ENCODE data around the gene ATMIN.

The ATMIN gene

DNA sequence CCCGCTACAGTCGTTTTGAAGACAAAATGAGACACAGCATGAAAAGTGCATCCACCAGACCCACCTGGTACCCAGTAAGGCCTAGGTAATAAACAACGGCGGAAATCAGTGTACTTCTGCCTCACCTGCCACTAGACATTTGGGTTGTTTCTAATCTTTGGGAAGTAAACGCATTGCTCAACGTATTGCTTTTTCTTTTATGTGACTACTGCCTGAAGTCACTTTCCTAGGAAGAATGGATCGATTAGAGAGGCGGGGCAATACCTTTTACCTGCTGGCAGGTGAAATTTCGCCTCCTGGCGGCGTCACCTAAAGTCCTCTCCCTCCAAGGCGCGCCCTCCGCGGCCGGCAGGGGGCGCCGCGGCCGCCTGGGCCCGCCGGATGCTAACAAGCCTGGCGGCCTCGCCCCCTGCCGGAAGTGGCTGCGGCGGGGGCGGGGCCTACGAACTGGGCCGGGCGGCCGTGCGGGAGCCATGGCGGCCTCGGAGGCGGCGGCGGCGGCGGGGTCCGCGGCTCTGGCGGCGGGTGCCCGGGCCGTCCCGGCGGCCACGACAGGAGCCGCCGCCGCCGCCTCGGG lies at the start of gene ATMIN:
ATMIN (plus strand) TSS at position 445 of the 577 bp plus-strand sequence; CDS start at position 474, 29 bp downstream.
- peak; percentile 90 for DNase-seq (ENCODE audit: low spot score)

DNA sequence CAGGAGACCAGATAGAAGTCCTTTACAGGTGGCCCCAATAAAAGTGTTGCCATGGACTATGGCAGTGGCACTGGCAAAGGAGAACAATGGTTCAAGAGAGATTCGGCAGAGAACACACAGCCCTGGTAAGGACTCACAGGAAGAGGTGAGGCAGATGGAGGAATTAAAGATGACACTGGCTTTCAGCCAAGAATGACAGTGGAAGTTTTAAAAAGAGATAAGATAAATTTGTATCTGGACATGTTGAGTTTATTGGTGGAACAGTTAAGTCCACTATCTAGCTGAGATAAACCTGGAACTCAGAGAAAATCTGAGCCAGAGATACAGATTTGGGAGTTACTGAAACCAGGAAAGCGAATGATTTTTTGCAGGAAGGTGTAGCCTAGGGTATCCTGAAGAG lies 49.1 kb upstream of the ATMIN start:
- no peak for DNase-seq (ENCODE audit: low spot score)

DNA sequence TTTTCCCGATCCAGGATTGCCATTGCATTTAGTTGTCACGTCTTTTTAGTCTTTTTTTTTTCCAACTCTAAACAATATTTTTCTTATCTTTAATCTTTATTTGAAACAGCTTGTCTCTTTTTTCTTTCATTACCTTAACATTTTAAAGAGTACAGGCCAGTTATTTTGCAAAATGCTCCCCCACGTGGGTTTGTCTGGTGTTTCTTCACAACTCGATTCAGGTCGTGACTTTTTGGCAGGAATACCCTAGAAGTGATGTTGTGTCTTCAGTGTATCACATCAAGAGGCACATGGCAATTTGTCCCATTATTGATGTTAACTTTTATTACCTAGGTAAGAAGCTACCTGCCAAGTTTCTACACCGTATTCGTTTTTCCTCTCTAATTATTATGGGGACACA lies 46.9 kb upstream of the ATMIN start:
- DNase-seq (ENCODE audit: low spot score): no peak

- DNase-seq (ENCODE audit: low spot score): no peak
Observed at GRCh38 chr16:80989801-80990200, 45.8 kb upstream of the ATMIN start.

GRCh38 chr16:80990577-80990976 lies 45.1 kb upstream of the ATMIN start:
- DNase-seq (ENCODE audit: low spot score): no peak

DNA sequence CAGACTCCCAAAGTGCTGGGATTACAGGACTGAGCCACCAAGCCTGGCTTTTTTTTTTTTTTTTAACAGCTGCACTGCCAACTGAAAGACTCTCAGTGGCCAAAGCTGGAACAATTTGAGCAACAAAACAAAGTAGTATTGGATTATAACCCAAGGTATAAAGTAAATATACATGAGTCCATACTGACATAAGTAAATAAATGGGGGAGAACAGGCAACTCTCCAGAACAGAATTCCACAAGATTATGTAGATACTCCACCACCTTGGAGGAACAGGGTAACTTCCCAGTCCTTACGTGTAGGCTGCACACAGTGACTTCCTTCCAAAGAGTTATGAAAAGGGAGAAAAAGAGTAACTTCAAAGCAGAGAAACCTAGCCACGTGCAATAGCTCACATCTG lies 44.7 kb upstream of the ATMIN start:
- DNase-seq (ENCODE audit: low spot score): no peak

GRCh38 chr16:80991792-80992430 lies 43.7 kb upstream of the ATMIN start:
- DNase-seq (ENCODE audit: low spot score): no peak

DNA sequence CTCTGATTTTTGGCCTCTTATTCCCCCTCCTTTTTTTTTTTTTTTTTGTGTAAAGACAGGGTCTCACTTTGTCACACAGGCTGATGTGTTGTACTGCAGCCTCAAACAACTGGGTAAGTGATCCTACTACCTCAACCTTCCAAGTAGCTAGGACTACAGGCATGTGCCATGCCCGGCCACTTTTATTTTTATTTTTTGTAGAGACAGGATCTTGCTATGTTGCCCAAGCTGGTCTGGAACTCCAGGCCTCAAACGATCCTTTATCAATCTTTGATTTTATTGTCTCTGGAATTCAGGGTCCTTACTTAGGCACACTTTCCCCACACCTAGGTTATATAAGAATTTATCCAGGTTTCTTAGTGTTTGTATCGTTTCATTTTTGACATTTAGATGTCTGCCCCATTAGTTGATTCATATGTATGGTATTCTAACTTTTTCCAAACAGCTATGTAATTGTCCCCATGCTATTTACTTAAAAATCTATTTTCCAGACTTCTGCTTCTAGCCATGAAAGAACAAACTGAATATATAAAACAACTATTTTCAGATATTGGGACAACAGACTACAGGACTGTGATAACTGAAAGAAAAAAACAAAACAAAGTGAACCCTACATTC lies 42.9 kb upstream of the ATMIN start:
- no peak for DNase-seq (ENCODE audit: low spot score)

DNA sequence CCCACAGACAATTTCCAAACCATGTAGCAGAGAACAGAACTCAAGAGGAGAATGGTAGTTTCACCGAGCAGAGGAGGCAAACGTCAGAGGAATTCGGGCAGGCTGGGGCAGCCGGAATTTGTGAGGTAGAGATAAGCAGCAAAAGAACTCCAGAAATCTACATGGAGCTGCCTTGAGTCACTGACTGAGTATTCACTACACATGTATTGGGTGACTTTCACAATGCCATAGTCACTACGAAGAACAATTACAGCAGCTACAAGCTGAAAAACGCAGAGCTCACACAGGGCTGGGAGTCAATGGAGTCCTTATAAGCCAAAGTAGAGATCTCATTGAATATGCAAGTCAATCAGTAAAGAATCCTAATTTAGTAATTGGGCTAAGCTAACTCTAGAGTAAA lies 42.3 kb upstream of the ATMIN start:
- no peak for DNase-seq (ENCODE audit: low spot score)

- DNase-seq (ENCODE audit: low spot score): no peak
Observed at GRCh38 chr16:80993834-80994233, 41.8 kb upstream of the ATMIN start.

DNA sequence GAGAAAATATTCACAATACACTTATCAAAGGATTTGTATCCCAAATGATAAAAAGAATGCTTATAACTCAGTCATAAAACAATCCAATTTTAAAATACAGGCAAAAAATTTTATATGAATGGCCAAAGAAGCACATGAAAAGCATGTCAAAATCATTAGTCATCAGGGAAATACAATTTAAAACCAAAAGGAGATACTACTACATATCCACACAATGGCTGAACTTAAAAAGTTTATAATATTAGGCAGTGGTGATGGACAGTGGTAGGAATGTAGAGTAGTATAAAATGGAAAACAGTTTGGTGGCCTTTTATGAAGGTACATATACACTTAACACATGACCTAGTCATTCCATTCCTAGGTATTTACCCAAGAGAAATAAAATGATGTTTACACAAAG lies 41.2 kb upstream of the ATMIN start:
- no peak for DNase-seq (ENCODE audit: low spot score)

DNA sequence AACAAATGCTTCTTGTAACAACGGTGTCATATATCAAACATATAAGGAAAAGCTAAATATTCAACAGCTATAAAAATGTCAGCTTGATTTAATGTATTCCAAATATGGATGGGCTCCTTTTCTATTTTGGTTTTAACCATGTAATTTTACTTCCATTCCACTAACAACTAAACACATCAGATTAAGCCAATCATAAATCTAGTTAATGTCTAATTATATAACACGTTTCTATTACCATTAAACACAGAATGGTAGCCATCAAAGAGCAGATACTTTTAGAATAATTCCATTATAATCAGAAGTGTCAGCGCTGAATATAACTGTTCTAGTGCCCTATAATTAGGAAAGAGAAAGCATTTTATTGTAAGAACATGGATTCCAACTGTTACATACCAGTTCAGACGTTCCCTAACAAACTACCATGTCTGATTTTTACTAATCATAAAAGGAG lies 38.9 kb upstream of the ATMIN start:
- no peak for DNase-seq (ENCODE audit: low spot score)

GRCh38 chr16:80997139-80997798 lies 38.4 kb upstream of the ATMIN start:
- peak; percentile 63 for DNase-seq (ENCODE audit: low spot score)

- no peak for DNase-seq (ENCODE audit: low spot score)
Observed at GRCh38 chr16:80997964-80998620, 37.5 kb upstream of the ATMIN start.

GRCh38 chr16:81000873-81001272 lies 34.8 kb upstream of the ATMIN start:
- DNase-seq (ENCODE audit: low spot score): no peak

GRCh38 chr16:81001330-81001729 lies 34.3 kb upstream of the ATMIN start:
- DNase-seq (ENCODE audit: low spot score): no peak

DNA sequence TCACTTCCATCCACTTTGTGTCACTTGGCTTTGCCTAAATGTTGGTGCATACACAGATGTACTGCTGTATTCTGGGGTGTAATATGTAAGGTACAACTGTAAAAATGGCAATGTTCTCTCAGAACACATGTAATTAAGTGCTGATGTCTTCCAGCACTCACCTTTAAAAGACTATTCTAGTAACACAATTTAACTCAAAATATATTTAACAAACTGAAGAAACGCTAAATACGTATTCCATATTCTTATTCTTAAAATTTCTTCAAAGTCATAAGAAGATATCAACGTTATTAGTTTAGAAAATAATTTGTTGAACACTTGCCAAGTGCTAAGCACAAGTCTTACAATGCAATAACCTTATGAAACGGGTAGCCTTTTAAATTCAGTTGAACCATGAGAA lies 32.6 kb upstream of the ATMIN start:
- no peak for DNase-seq (ENCODE audit: low spot score)

DNA sequence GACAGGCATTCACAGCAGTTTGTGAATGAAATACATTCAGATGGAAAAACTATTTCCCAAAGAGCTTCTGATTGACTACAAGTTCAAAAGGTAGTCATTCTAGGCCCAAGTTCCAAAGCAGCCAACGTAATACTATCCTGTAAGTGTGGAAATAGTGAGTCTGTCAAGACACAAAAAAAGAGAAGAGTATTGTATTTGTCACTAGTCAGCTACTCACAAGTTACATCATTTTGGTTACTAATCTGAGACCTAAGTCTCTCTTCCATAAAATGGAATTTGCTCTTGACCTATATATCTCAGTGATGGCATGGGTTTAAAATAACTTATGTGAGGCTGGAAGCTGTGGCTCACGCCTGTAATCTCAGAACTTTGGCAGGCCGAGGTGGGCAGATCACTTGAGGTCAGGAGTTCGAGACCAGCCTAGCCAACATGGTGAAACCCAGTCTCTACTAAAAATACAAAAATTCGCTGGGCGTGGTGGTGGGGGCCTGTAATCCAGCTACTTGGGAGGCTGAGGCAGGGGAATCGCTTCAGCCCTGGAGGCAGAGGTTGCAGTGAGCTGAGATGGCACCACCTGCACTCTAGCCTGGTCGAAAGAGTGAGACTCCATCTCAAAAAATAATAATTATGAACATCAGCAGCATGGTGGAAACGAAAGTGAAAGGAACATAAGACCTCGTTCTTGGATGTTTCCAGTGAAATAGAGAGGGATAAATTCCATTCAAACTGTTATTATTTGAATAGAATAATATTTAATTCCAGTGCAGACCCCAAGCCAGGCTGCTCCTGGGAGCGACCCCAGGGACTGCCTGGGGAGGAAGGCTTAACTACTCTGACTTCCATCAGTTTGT lies 31.8 kb upstream of the ATMIN start:
- DNase-seq (ENCODE audit: low spot score): no peak

GRCh38 chr16:81004646-81005353 lies 30.8 kb upstream of the ATMIN start:
- peak; percentile 70 for DNase-seq (ENCODE audit: low spot score)

DNA sequence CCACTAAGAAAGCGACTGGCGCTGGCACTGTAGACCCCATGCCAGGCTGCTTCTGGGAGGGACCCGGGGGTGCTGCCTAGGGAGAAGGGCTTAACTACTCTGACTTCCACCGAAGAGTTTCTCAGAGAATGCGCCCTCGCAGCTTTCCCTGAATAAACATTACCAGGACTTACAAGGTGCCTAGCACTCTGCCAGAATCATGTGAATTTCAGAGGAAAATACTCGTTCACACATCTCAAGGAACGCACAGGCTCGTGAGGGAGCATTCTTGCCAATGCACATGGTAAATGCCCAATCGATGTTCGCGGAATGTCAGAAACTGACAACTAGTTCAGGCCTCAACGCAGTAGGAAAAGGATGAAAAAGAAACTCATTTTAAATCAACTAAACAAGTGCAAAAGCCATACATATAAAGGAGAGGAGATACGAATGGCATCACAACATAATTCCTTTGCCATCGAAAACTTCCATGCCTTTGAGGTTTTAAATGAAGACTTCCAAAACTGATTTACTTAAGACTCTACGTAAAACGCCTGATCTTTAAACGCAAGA lies 30.0 kb upstream of the ATMIN start:
- DNase-seq (ENCODE audit: low spot score): no peak

All from LoVo (cell line).